Measurements from ENCODE around the gene MYO5B.

GRCh38 chr18:49924293-49924983 is 270.5 kb downstream of the MYO5B start:
- TF ChIP-seq CTCF (IDR thresholded peaks at IDR 0.05 in 4 of 5, conservative IDR thresholded peaks at IDR 0.05 in 1 of 5) (no peak), POLR2A (IDR thresholded peaks at IDR 0.05) (no peak)
